A549 (cell line): ENCODE measurements around the gene KCNAB1. TPM values are rescaled to one million over a fixed set of nuclear protein-coding genes. Genes with fewer than 3 reads are reported as not detected.

Source experiments
- ATAC-seq, 2 experiments: fragments of 200-7000 bp in 1 of 2; fragments of >200 bp in 1 of 2; cut with Nextera tagmentation in 1 of 2; cut with Tn5 transposase in 1 of 2; 3 replicates each; pipeline versions ENCODE4 v1.8.0 to v1.9.1; 2018 to 2020; ENCODE audit warnings: mild to moderate bottlenecking in 1 of 2, moderate library complexity in 1 of 2
- CTCF ChIA-PET: fragments of 300-600 bp; sonication (Branson Sonifier 250); formaldehyde crosslinking; extraction: SDS; loops from one replicate; lab custom pipeline; 2021; ENCODE audit warnings: antibody characterized with exemption, inconsistent platforms; lab: Yijun Ruan, JAX
- POLR2A ChIA-PET: fragments of 350-600 bp; formaldehyde crosslinking; extraction: SDS; loops from one replicate; lab custom pipeline; 2021; ENCODE audit warnings: antibody characterized with exemption, inconsistent platforms; lab: Yijun Ruan, JAX
- DNase-seq, 2 experiments: peaks; one replicate each; pipeline versions ENCODE4 v3.0.0 to v3.0.0-alpha.2; 2011 to 2016; ENCODE audit warnings: low read depth in 1 of 2, low spot score in 1 of 2
- FAIRE-seq: peaks from 2 replicates; lab custom pipeline; 2011; peaks lifted over from hg19 to GRCh38; lab: Jason Lieb, UNC
- H3K27ac ChIP-seq, 2 experiments: fragments of >200 bp; sonication (Bioruptor Twin); formaldehyde crosslinking; 3 replicates each; pipeline ENCODE4 v1.5.1; 2016 to 2017
- H3K4me1 ChIP-seq: fragments of >200 bp; sonication (Bioruptor Twin); formaldehyde crosslinking; 3 replicates; pipeline ENCODE4 v1.6.1; 2016
- H3K4me2 ChIP-seq: fragments of >200 bp; sonication (Bioruptor Twin); formaldehyde crosslinking; 3 replicates; pipeline ENCODE4 v1.6.1; 2016
- H3K4me3 ChIP-seq: fragments of >200 bp; sonication (Bioruptor Twin); formaldehyde crosslinking; 3 replicates; pipeline ENCODE4 v1.5.1; 2016
- H3K9me3 ChIP-seq: fragments of >200 bp; sonication (Bioruptor Twin); formaldehyde crosslinking; 3 replicates; pipeline ENCODE4 v1.6.1; 2016
- CEBPB ChIP-seq, 2 experiments: fragments of >200 bp in 1 of 2; sonication (Bioruptor Twin) in 1 of 2; formaldehyde crosslinking in 1 of 2; IDR thresholded peaks; 2 replicates each; pipeline ENCODE4 v1.6.1; 2012 to 2016
- EHF ChIP-seq: fragments of 250-450 bp; sonication (Bioruptor Pico); IDR thresholded peaks from 2 replicates; pipeline ENCODE4 v1.5.0; 2020; ENCODE audit warnings: mild to moderate bottlenecking
- EHMT2 ChIP-seq: fragments of 200-600 bp; sonication (generic); IDR thresholded peaks from 2 replicates; pipeline ENCODE4 v1.6.1; 2016; ENCODE audit warnings: antibody characterized with exemption, low read depth, mild to moderate bottlenecking, moderate library complexity
- EP300 ChIP-seq, 2 experiments: fragments of >200 bp; sonication (Bioruptor Twin); formaldehyde crosslinking; IDR thresholded peaks; 2 replicates in 1 of 2; 3 replicates in 1 of 2; pipeline ENCODE4 v1.6.1; 2016 to 2017
- FOXS1 ChIP-seq: fragments of 250-450 bp; sonication (Bioruptor Pico); IDR thresholded peaks from 2 replicates; pipeline ENCODE4 v1.5.0; 2020; ENCODE audit warnings: mild to moderate bottlenecking, moderate library complexity
- HDAC2 ChIP-seq: fragments of 200-600 bp; sonication (generic); IDR thresholded peaks from 2 replicates; pipeline ENCODE4 v1.6.1; 2016
- HEYL ChIP-seq: fragments of 250-450 bp; sonication (Bioruptor Pico); IDR thresholded peaks from 2 replicates; pipeline ENCODE4 v1.8.0; 2021; ENCODE audit warnings: mild to moderate bottlenecking, moderate library complexity
- HOXA7 ChIP-seq: fragments of 250-450 bp; sonication (Bioruptor Pico); IDR thresholded peaks from 2 replicates; pipeline ENCODE4 v1.5.0; 2020; ENCODE audit warnings: mild to moderate bottlenecking, moderate library complexity
- HOXB5 ChIP-seq: fragments of 250-450 bp; sonication (Bioruptor Pico); IDR thresholded peaks from 2 replicates; pipeline ENCODE4 v1.5.0; 2020; ENCODE audit warnings: mild to moderate bottlenecking, moderate library complexity
- JUNB ChIP-seq: fragments of >200 bp; sonication (Bioruptor Twin); formaldehyde crosslinking; IDR thresholded peaks from 2 replicates; pipeline ENCODE4 v1.6.1; 2016
- KDM1A ChIP-seq: fragments of 200-600 bp; sonication (generic); IDR thresholded peaks from 2 replicates; pipeline ENCODE4 v1.6.1; 2016; ENCODE audit warnings: low read depth, mild to moderate bottlenecking
- MAFK ChIP-seq: fragments of 450-650 bp; IDR thresholded peaks from 2 replicates; pipeline ENCODE4 v1.6.1; 2014; ENCODE audit not compliant: partially characterized antibody
- RNF2 ChIP-seq: fragments of 200-600 bp; sonication (generic); IDR thresholded peaks from 2 replicates; pipeline ENCODE4 v1.6.1; 2016; ENCODE audit warnings: low read depth, mild to moderate bottlenecking, antibody characterized with exemption, moderate library complexity, borderline replicate concordance
- TFCP2L1 ChIP-seq: fragments of 250-450 bp; sonication (Bioruptor Pico); IDR thresholded peaks from 2 replicates; pipeline ENCODE4 v1.5.0; 2021; ENCODE audit warnings: mild to moderate bottlenecking
- TP53 ChIP-seq: fragments of 250-450 bp; sonication (Bioruptor Pico); IDR thresholded peaks from 2 replicates; pipeline ENCODE4 v1.5.0; 2021; ENCODE audit warnings: mild to moderate bottlenecking, moderate library complexity
- ZFP36 ChIP-seq: fragments of 450-650 bp; IDR thresholded peaks from 2 replicates; pipeline ENCODE4 v1.6.1; 2014; ENCODE audit warnings: borderline replicate concordance; ENCODE audit not compliant: partially characterized antibody
- ZNF302 ChIP-seq: fragments of 250-450 bp; sonication (Bioruptor Pico); IDR thresholded peaks from 2 replicates; pipeline ENCODE4 v1.9.0; 2021; ENCODE audit warnings: inconsistent platforms, mild to moderate bottlenecking, moderate library complexity
- ZSCAN20 ChIP-seq: fragments of 250-450 bp; sonication (Bioruptor Pico); IDR thresholded peaks from 2 replicates; pipeline ENCODE4 v1.8.0; 2022; ENCODE audit warnings: mild to moderate bottlenecking, moderate library complexity
- WGBS: methylation state at CpG from one replicate; pipeline ENCODE4 v1.1.6; 2017; ENCODE audit errors: missing lambda C conversion rate; 5-methylcytosine and 5-hydroxymethylcytosine counted together
- polyA plus RNA-seq, 4 experiments: library from polyadenylated mRNA; depleted of rRNA in 3 of 4; stranded (reverse); fragments of >200 nt; fragmentation: RNase III in 1 of 4; extraction: RNeasy Plus Mini Kit Qiagen cat#74134 plus additional on column Dnase treatment in 1 of 4; gene quantifications; 2 replicates in 3 of 4; 3 replicates in 1 of 4; pipeline ENCODE4 v1.2.3, GENCODE V29; 2011 to 2017
- TF ChIP-seq, protein P1 (sequence below): fragments of >200 bp; sonication (Bioruptor Twin); formaldehyde crosslinking; IDR thresholded peaks from 2 replicates; pipeline ENCODE4 v1.6.1; 2016
- TF ChIP-seq, protein P2 (sequence below): fragments of 150-350 bp; IDR thresholded peaks from 2 replicates; pipeline ENCODE4 v1.6.1; 2014; ENCODE audit warnings: low read depth, mild to moderate bottlenecking, low read length
- TF ChIP-seq, protein P3 (sequence below): fragments of 250-450 bp; sonication (Bioruptor Pico); IDR thresholded peaks from 2 replicates; pipeline ENCODE4 v1.5.0; 2021; ENCODE audit warnings: mild to moderate bottlenecking, moderate library complexity, borderline replicate concordance
- TF ChIP-seq, protein P4 (sequence below): fragments of 200-600 bp; sonication (generic); IDR thresholded peaks from 2 replicates; pipeline ENCODE4 v1.6.1; 2016; ENCODE audit warnings: antibody characterized with exemption, mild to moderate bottlenecking, moderate library complexity
- TF ChIP-seq, protein P5 (sequence below): fragments of 450-650 bp; IDR thresholded peaks from 2 replicates; pipeline ENCODE4 v1.6.1; 2014; ENCODE audit warnings: antibody characterized with exemption

The KCNAB1 gene
- polyA plus RNA-seq, 2 of the 4 experiments (the other 2 are of a cell fraction) = not detected

DNA sequence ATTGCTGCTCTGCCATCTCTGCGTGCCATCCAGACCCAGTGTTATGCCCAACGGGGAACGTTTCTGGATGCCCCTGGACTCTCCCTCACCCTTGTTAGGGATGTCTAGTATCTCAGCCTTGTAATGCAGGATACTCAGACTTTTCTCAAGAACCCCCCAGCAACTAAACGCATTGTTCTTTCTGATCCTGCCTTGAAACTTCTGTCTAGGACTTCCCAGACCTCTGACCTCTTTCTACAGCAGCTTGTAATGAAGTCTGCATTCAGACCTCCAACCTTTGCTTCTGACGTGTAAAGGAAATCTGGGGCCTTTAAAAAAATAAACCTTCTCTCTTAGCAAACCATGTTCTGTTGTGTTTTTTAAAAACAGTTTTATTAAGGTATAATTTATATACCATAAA, 139.5 kb downstream of the KCNAB1 start:
- CTCF ChIA-PET = interaction anchor here (0.9 kb wide), 1 partner anchor 111 kb away, joined by 3 read pairs; no protein-coding TSS in a partner anchor
- WGBS = 42% methylated on average over 5 of the region's 5 CpGs
- H3K27ac ChIP-seq = no peak overlapping the region
- TF ChIP-seq EHF (CRISPR knock-in tag) = no peak
- no peak for TF ChIP-seq HDAC2
- no peak for TF ChIP-seq HEYL
- TF ChIP-seq, protein P1, sequence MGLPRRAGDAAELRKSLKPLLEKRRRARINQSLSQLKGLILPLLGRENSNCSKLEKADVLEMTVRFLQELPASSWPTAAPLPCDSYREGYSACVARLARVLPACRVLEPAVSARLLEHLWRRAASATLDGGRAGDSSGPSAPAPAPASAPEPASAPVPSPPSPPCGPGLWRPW = no peak
- no peak for TF ChIP-seq ZFP36
- TF ChIP-seq CEBPB (IDR thresholded peaks at IDR 0.05) = no peak
- TF ChIP-seq, all 56 proteins: peak for 0
- POLR2A ChIA-PET = no interaction called here
- DNase-seq (no peak), ATAC-seq (no peak), FAIRE-seq (no peak)
- H3K4me3 ChIP-seq = no peak overlapping the region
- H3K9me3 ChIP-seq = no peaks in the 10 kb centered on the region
- H3K4me1 ChIP-seq = no peaks in the 10 kb centered on the region
- no peak overlapping the region for H3K4me2 ChIP-seq

DNA sequence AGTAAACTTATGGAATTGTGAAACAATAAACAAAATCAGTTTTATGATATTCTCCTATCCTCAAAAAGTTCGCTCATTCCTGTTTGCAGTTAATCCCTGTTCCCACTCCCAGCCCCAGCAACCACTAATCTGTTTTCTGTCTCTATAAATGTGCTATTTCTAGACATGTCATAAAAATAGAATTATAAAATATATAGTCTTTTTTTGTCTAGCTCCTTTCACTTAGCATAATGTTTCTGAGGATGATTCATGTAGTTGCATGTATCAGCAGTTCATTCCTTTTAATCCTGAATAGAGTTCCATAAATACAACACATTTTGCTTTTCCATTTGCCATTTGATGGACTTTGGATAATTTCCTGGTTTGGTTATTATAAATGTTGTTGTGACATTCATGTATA, 140.0 kb downstream of the KCNAB1 start:
- CTCF ChIA-PET = no interaction called here
- no peak for ATAC-seq
- TF ChIP-seq MAFK (no peak), JUNB (no peak), TFCP2L1 (CRISPR knock-in tag) (no peak), ZNF302 (CRISPR knock-in tag) (no peak)
- TF ChIP-seq, protein P2, sequence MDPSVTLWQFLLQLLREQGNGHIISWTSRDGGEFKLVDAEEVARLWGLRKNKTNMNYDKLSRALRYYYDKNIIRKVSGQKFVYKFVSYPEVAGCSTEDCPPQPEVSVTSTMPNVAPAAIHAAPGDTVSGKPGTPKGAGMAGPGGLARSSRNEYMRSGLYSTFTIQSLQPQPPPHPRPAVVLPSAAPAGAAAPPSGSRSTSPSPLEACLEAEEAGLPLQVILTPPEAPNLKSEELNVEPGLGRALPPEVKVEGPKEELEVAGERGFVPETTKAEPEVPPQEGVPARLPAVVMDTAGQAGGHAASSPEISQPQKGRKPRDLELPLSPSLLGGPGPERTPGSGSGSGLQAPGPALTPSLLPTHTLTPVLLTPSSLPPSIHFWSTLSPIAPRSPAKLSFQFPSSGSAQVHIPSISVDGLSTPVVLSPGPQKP = no peak
- TF ChIP-seq, protein P3, sequence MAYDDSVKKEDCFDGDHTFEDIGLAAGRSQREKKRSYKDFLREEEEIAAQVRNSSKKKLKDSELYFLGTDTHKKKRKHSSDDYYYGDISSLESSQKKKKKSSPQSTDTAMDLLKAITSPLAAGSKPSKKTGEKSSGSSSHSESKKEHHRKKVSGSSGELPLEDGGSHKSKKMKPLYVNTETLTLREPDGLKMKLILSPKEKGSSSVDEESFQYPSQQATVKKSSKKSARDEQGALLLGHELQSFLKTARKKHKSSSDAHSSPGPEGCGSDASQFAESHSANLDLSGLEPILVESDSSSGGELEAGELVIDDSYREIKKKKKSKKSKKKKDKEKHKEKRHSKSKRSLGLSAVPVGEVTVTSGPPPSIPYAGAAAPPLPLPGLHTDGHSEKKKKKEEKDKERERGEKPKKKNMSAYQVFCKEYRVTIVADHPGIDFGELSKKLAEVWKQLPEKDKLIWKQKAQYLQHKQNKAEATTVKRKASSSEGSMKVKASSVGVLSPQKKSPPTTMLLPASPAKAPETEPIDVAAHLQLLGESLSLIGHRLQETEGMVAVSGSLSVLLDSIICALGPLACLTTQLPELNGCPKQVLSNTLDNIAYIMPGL (CRISPR knock-in tag) = no peak
- TF ChIP-seq, protein P4, sequence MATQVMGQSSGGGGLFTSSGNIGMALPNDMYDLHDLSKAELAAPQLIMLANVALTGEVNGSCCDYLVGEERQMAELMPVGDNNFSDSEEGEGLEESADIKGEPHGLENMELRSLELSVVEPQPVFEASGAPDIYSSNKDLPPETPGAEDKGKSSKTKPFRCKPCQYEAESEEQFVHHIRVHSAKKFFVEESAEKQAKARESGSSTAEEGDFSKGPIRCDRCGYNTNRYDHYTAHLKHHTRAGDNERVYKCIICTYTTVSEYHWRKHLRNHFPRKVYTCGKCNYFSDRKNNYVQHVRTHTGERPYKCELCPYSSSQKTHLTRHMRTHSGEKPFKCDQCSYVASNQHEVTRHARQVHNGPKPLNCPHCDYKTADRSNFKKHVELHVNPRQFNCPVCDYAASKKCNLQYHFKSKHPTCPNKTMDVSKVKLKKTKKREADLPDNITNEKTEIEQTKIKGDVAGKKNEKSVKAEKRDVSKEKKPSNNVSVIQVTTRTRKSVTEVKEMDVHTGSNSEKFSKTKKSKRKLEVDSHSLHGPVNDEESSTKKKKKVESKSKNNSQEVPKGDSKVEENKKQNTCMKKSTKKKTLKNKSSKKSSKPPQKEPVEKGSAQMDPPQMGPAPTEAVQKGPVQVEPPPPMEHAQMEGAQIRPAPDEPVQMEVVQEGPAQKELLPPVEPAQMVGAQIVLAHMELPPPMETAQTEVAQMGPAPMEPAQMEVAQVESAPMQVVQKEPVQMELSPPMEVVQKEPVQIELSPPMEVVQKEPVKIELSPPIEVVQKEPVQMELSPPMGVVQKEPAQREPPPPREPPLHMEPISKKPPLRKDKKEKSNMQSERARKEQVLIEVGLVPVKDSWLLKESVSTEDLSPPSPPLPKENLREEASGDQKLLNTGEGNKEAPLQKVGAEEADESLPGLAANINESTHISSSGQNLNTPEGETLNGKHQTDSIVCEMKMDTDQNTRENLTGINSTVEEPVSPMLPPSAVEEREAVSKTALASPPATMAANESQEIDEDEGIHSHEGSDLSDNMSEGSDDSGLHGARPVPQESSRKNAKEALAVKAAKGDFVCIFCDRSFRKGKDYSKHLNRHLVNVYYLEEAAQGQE = no peak
- TF ChIP-seq, all 56 proteins: peak for 0
- POLR2A ChIA-PET = no interaction called here
- Histone ChIP-seq H3K4me3 (no peak overlapping the region), H3K4me2 (no peak overlapping the region), H3K4me1 (no peaks in the 10 kb centered on the region), H3K27ac (no peak overlapping the region), H3K9me3 (no peaks in the 10 kb centered on the region)
- 65% methylated on average over 1 of the region's 1 CpG for WGBS
- no peak for DNase-seq
- FAIRE-seq = no peak

DNA sequence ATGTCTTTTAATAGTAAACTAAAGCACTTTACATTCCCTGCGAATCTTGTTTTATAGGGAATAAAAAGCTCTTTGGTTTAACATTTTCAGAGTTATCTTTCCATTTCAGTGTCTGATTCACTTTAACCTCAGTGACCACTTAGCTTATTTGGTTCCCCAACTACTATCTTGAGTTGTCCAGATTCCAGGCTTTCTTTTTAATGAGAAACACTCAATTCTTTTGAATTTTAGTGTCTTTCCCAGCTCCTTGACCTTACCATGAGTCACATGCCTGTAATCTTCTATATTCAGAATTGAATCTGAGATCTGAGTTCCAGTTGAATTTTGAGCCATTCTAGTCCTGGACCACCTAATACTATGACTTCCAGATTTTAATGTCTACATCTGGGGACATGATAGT, 144.4 kb downstream of the KCNAB1 start:
- H3K4me1 ChIP-seq = no peaks in the 10 kb centered on the region
- H3K27ac ChIP-seq = no peak overlapping the region
- FAIRE-seq (no peak), DNase-seq (no peak), ATAC-seq (no peak)
- no peak overlapping the region for H3K4me2 ChIP-seq
- POLR2A ChIA-PET = no interaction called here
- no peak overlapping the region for H3K4me3 ChIP-seq
- CTCF ChIA-PET = no interaction called here
- TF ChIP-seq HEYL = no peak
- WGBS = 46% methylated on average over 1 of the region's 1 CpG
- no peaks in the 10 kb centered on the region for H3K9me3 ChIP-seq

DNA sequence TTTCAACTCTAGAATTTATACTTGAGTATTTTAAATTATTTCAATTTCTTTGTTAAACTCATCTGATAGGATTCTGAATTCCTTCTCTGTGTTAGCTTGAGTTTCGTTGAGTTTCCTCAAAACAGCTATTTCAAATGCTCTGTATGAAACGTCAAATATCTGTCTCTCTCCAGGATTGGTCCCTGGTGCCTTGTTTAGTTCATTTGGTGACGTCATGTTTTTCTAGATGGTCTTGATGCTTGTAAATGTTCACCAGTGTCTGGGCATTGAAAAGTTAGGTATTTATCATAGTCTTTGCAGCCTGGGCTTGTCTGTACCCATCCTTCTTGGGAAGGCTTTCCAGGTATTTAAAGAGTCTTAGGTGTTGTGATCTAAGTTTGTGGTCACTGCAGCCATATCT, 151.1 kb downstream of the KCNAB1 start:
- 7% methylated on average over 3 of the region's 3 CpGs for WGBS
- ChIA-PET CTCF (interaction anchor here (0.6 kb wide), 1 partner anchor 1323 kb away, joined by 4 read pairs; no protein-coding TSS in a partner anchor), POLR2A (no interaction called here)
- H3K4me3 ChIP-seq = no peak overlapping the region
- no peak for DNase-seq
- no peaks in the 10 kb centered on the region for H3K4me1 ChIP-seq
- H3K9me3 ChIP-seq = no peaks in the 10 kb centered on the region
- H3K27ac ChIP-seq = no peak overlapping the region
- H3K4me2 ChIP-seq = no peak overlapping the region
- no peak for FAIRE-seq
- ATAC-seq = no peak
- TF ChIP-seq EP300 (IDR thresholded peaks at IDR 0.05) (no peak), JUNB (no peak), HOXA7 (CRISPR knock-in tag) (no peak), KDM1A (no peak), TP53 (CRISPR knock-in tag) (no peak), MAFK (no peak), ZSCAN20 (CRISPR knock-in tag) (no peak), HOXB5 (CRISPR knock-in tag) (no peak), RNF2 (no peak), EHMT2 (no peak), FOXS1 (CRISPR knock-in tag) (no peak)
- TF ChIP-seq, protein P5, sequence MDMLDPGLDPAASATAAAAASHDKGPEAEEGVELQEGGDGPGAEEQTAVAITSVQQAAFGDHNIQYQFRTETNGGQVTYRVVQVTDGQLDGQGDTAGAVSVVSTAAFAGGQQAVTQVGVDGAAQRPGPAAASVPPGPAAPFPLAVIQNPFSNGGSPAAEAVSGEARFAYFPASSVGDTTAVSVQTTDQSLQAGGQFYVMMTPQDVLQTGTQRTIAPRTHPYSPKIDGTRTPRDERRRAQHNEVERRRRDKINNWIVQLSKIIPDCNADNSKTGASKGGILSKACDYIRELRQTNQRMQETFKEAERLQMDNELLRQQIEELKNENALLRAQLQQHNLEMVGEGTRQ = no peak
